Activated naive CD4-positive, alpha-beta T cell treated with anti-CD3 and anti-CD28 coated beads, Interleukin-2, amount 50 U/mL, for 24 hours (primary cell): Measurements from ENCODE around the gene FXYD1.

Experiments used
- H3K27ac Mint-ChIP-seq: one replicate; pipeline ENCODE4 v1.8.0; 2021; ENCODE audit warnings: mild to moderate bottlenecking, mixed read lengths
- H3K27me3 Mint-ChIP-seq: one replicate; pipeline ENCODE4 v1.8.0; 2021; ENCODE audit warnings: mixed read lengths
- H3K36me3 Mint-ChIP-seq: one replicate; pipeline ENCODE4 v1.8.0; 2021; ENCODE audit warnings: mixed read lengths
- H3K4me1 Mint-ChIP-seq: one replicate; pipeline ENCODE4 v1.8.0; 2021; ENCODE audit warnings: mixed read lengths
- H3K4me3 Mint-ChIP-seq: one replicate; pipeline ENCODE4 v1.8.0; 2021; ENCODE audit warnings: mild to moderate bottlenecking, mixed read lengths
- H3K9me3 Mint-ChIP-seq: one replicate; pipeline ENCODE4 v1.8.0; 2021; ENCODE audit warnings: mixed read lengths

FXYD1 gene

GRCh38 chr19:35117799-35118198 is 20.8 kb upstream of the FXYD1 start:
- H3K9me3 Mint-ChIP-seq, result no peaks in the 10 kb centered on the region
- H3K4me3 Mint-ChIP-seq, result no peak overlapping the region
- no peaks in the 10 kb centered on the region for H3K36me3 Mint-ChIP-seq

GRCh38 chr19:35118268-35119020 is 20.2 kb upstream of the FXYD1 start:
- H3K36me3 Mint-ChIP-seq, result no peaks in the 10 kb centered on the region
- no peak overlapping the region for H3K27ac Mint-ChIP-seq
- peaks cover 5% of the 10 kb centered on the region for H3K4me1 Mint-ChIP-seq
- H3K9me3 Mint-ChIP-seq, result no peaks in the 10 kb centered on the region
- H3K27me3 Mint-ChIP-seq, result no peaks in the 10 kb centered on the region
- H3K4me3 Mint-ChIP-seq, result no peak overlapping the region

More at GRCh38 chr19:35117799-35118198, 20.8 kb upstream of the FXYD1 start:
- H3K27ac Mint-ChIP-seq, result no peak overlapping the region
- H3K27me3 Mint-ChIP-seq, result no peaks in the 10 kb centered on the region
- peaks cover 5% of the 10 kb centered on the region for H3K4me1 Mint-ChIP-seq

GRCh38 chr19:35119091-35119490 is 19.5 kb upstream of the FXYD1 start:
- Mint-ChIP-seq H3K27me3 (no peaks in the 10 kb centered on the region), H3K9me3 (no peaks in the 10 kb centered on the region), H3K4me1 (peaks cover 10% of the 10 kb centered on the region), H3K4me3 (no peak overlapping the region), H3K36me3 (no peaks in the 10 kb centered on the region), H3K27ac (no peak overlapping the region)

DNA sequence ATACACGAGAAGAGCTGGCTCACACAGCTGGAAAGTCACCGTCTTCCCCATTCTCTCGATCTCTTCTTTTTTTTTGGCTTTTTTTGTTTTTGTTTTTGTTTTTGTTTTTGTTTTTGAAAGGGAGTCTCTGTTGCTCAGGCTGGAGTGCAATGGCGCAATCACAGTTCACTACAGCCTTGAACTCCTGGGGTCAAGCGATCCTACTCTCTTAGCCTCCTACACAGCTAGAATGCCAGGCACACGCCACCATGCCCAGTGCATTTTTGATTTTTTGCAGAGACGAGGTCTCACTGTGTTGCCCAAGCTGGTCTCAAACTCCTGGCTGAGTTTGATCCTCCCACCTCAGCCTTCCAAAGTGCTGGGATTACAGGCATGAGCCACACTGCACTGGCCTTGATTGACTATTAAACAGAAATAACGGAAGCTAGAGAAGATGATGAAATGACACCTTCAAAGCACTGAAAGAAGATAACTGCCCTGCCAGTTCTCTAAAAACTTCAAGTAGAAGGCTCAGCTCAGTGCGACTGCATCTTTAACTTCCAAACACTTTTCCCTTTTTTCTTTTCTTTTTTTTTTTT is 19.0 kb upstream of the FXYD1 start:
- Mint-ChIP-seq H3K36me3 (no peaks in the 10 kb centered on the region), H3K9me3 (no peaks in the 10 kb centered on the region), H3K4me3 (no peak overlapping the region), H3K27me3 (no peaks in the 10 kb centered on the region), H3K27ac (no peak overlapping the region), H3K4me1 (peaks cover 12% of the 10 kb centered on the region)

DNA sequence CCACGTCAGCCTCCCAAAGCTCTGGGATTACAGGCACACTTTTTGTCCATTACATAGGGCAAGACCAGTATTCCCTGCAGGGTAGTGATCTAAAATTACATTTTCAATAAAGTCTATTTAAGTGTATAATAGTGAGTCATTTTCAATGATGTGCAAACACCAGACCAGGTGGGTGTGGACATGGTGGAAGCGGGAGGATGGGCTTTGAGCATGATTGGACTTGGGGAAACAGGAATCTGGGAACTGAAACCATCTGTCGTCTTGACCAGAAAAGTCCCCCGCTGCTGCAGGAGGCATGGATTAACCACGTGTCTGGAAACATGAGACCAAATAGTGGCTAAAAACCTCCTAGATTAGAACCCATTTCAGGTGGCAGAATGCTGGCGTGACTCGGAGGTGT is 18.1 kb upstream of the FXYD1 start:
- Mint-ChIP-seq H3K36me3 (no peaks in the 10 kb centered on the region), H3K9me3 (no peaks in the 10 kb centered on the region), H3K27ac (no peak overlapping the region), H3K4me3 (no peak overlapping the region), H3K27me3 (no peaks in the 10 kb centered on the region), H3K4me1 (peaks cover 13% of the 10 kb centered on the region)

GRCh38 chr19:35120898-35121297 is 17.7 kb upstream of the FXYD1 start:
- Mint-ChIP-seq H3K27me3 (no peaks in the 10 kb centered on the region), H3K27ac (no peak overlapping the region), H3K9me3 (no peaks in the 10 kb centered on the region), H3K36me3 (no peaks in the 10 kb centered on the region), H3K4me3 (no peak overlapping the region), H3K4me1 (peaks cover 13% of the 10 kb centered on the region)

DNA sequence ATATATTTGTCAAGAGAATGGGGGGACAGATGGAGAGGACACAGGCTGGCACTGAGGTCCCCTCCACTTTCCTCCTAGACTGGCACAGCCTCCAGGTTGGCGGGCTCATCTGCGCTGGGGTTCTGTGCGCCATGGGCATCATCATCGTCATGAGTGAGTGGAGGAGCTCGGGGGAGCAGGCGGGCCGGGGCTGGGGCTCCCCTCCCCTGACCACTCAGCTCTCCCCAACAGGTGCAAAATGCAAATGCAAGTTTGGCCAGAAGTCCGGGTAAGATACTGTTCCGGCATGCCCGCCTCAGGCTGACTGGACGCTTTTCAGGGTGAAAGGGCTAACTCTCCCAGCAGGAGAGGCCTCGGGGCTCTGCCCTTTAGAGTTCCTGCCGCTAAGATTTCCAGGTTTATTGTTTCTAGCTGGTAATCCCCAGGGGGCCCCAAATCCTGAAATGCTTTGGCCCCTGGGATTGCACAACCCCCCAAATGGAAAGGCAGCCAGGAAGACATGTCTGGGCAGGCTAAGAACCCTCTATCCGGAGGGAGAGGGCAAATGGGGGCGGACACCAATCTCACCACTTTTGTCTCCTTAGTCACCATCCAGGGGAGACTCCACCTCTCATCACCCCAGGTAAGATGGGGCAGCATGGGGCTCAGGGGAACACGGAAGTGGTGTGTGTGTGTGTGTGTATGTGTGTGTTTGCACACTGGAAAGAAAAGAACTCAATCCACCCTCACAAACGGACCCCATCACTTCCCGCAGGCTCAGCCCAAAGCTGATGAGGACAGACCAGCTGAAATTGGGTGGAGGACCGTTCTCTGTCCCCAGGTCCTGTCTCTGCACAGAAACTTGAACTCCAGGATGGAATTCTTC is 15.7 kb upstream of the FXYD1 start:
- Mint-ChIP-seq H3K27ac (no peak overlapping the region), H3K9me3 (no peaks in the 10 kb centered on the region), H3K36me3 (no peaks in the 10 kb centered on the region), H3K4me3 (no peak overlapping the region), H3K27me3 (no peaks in the 10 kb centered on the region), H3K4me1 (peaks cover 13% of the 10 kb centered on the region)

DNA sequence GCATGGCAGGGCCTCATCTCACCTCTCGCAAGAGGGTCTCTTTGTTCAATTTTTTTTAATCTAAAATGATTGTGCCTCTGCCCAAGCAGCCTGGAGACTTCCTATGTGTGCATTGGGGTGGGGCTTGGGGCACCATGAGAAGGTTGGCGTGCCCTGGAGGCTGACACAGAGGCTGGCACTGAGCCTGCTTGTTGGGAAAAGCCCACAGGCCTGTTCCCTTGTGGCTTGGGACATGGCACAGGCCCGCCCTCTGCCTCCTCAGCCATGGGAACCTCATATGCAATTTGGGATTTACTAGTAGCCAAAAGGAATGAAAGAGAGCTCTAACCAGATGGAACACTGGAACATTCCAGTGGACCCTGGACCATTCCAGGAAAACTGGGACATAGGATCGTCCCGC is 15.1 kb upstream of the FXYD1 start:
- peak overlapping the region; percentile 88 for H3K4me3 Mint-ChIP-seq
- H3K9me3 Mint-ChIP-seq, result no peaks in the 10 kb centered on the region
- peak overlapping the region; percentile 60 for H3K27ac Mint-ChIP-seq
- peaks cover 13% of the 10 kb centered on the region for H3K4me1 Mint-ChIP-seq
- H3K36me3 Mint-ChIP-seq, result no peaks in the 10 kb centered on the region
- H3K27me3 Mint-ChIP-seq, result no peaks in the 10 kb centered on the region

DNA sequence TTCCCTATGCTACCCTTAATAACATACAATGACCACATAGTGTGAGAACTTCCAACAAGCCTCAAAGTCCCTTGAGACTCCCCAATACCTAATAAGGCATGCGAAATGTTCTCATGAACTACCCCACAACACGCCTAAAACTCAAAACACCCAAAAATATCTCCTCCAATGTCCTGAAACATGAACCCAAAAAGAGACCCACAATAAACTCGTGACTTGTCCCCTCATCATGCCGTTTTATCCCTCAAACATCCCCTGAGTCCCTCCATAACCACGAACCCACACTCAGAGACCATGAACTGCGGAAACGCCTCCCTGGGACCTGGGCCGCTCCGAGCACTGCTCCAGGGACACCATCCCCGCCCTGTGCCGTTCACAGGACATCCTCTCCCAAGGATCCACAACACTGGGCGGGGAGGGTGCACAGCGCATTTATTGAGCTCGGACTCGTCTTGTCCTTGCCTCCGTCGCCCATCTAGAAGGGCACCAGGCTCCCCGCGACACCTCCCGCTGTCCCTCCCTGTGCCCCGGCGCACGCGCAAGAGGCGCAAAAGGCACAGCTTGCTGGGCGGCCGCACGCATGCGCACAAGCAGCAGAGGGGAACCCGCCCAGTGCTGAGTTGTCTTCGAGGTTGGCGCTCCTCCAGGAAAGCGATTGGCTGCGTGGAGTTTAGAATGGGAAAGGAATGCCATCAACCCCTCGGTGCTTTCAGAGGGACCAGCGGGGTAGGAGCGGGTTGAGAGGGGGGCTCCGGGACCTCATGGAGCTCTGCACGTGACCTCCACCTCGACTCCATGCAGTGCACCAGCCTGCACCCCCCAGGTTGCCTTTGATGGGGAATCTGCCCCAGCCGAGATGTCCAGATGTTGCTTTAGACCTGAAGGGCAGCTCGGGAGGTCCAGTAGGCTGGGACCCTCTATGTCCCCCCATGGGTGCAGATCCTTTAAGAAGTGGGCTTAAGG is 14.2 kb upstream of the FXYD1 start:
- no peaks in the 10 kb centered on the region for H3K36me3 Mint-ChIP-seq
- H3K4me1 Mint-ChIP-seq, result peaks cover 13% of the 10 kb centered on the region
- peak overlapping the region; percentile 60 for H3K27ac Mint-ChIP-seq
- no peaks in the 10 kb centered on the region for H3K27me3 Mint-ChIP-seq
- H3K9me3 Mint-ChIP-seq, result no peaks in the 10 kb centered on the region
- H3K4me3 Mint-ChIP-seq, result peak overlapping the region; percentile 88

- peak overlapping the region; percentile 26 for H3K4me3 Mint-ChIP-seq
- H3K4me1 Mint-ChIP-seq, result peaks cover 13% of the 10 kb centered on the region
- no peaks in the 10 kb centered on the region for H3K27me3 Mint-ChIP-seq
- peak overlapping the region; percentile 70 for H3K27ac Mint-ChIP-seq
- H3K9me3 Mint-ChIP-seq, result no peaks in the 10 kb centered on the region
- no peaks in the 10 kb centered on the region for H3K36me3 Mint-ChIP-seq
Measured at GRCh38 chr19:35125270-35125717, 13.3 kb upstream of the FXYD1 start.

DNA sequence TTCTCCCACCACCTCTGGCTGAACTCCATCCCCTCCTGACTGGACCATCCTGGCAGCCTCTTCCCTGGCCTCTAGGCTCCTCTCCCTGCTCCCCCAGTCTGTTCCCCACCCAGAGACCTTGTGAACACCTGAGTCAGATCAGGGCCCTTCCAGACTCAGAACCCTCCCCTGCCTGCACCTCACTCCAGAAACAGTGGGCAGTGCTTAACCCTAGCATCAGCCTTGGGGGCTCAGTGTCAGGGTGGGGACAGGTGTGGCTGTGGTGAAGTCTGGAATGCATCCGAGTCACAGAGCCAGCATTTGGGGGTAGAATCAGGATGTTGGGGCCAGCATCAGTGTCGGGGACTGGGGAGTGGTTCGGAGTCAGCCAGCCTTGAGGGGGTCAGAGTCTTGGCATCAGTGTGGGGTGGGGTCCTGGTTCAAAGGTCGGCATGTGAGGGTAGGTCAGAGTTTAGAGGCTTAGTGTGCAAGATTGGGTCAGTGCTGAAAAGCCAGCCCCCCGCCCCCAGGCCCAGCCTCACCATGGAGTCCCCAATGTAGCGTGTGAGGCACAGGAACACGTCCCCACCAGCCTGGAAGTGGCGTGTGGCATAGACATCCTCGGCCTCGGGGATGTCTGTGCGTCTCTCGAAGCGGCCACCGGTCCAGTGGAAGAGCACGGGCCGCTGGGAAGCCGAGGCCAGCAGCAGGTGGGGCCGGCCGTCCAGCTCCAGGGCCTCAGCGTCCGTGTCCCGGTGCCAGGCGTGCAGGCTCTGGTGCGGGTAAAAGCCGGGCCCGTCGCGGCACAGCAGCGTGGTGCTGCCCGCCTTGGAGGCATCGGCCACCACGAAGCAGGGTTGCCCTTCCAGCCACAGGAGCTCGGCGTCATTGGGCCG is 12.6 kb upstream of the FXYD1 start:
- Mint-ChIP-seq H3K9me3 (no peaks in the 10 kb centered on the region), H3K4me1 (peaks cover 13% of the 10 kb centered on the region), H3K27ac (no peak overlapping the region), H3K4me3 (peak overlapping the region; percentile 26), H3K36me3 (no peaks in the 10 kb centered on the region), H3K27me3 (no peaks in the 10 kb centered on the region)

DNA sequence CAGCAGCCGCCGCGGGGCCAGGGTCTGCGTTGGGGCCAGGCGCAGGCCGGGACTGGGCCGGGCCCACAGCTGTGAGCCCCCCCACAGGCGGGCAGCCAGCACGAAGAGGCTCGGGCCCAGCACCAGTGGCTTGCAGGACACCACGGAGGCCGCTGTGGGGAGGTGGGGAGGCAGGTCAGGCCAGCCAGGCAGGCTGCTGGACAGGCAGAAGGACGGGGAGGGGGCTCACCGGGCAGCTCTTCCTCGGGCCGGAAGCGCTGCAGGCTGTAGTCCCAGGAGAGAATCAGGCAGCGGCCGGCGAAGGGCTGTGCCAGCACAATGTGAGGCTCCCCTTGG is 12.0 kb upstream of the FXYD1 start:
- no peaks in the 10 kb centered on the region for H3K27me3 Mint-ChIP-seq

GRCh38 chr19:35127871-35128270 is 10.8 kb upstream of the FXYD1 start:
- no peak overlapping the region for H3K27ac Mint-ChIP-seq
- H3K27me3 Mint-ChIP-seq, result no peaks in the 10 kb centered on the region
- H3K9me3 Mint-ChIP-seq, result no peaks in the 10 kb centered on the region
- no peaks in the 10 kb centered on the region for H3K36me3 Mint-ChIP-seq
- no peak overlapping the region for H3K4me3 Mint-ChIP-seq
- H3K4me1 Mint-ChIP-seq, result peaks cover 13% of the 10 kb centered on the region

More for the DNA sequence above, 12.0 kb upstream of the FXYD1 start:
- Mint-ChIP-seq H3K36me3 (no peaks in the 10 kb centered on the region), H3K27ac (no peak overlapping the region), H3K9me3 (no peaks in the 10 kb centered on the region), H3K4me3 (no peak overlapping the region), H3K4me1 (peaks cover 13% of the 10 kb centered on the region)

GRCh38 chr19:35128398-35129057 is 10.1 kb upstream of the FXYD1 start:
- Mint-ChIP-seq H3K4me1 (peaks cover 13% of the 10 kb centered on the region), H3K9me3 (no peaks in the 10 kb centered on the region), H3K27me3 (no peaks in the 10 kb centered on the region), H3K36me3 (no peaks in the 10 kb centered on the region), H3K27ac (no peak overlapping the region), H3K4me3 (no peak overlapping the region)
